ENCODE data around the gene PHLDB3. TPM values are rescaled to one million over a fixed set of nuclear protein-coding genes. Genes with fewer than 3 reads are reported as not detected.

PHLDB3 gene
- total RNA-seq, 1 experiment from 2014 or later = 33.1 TPM

- TF ChIP-seq, protein P1, sequence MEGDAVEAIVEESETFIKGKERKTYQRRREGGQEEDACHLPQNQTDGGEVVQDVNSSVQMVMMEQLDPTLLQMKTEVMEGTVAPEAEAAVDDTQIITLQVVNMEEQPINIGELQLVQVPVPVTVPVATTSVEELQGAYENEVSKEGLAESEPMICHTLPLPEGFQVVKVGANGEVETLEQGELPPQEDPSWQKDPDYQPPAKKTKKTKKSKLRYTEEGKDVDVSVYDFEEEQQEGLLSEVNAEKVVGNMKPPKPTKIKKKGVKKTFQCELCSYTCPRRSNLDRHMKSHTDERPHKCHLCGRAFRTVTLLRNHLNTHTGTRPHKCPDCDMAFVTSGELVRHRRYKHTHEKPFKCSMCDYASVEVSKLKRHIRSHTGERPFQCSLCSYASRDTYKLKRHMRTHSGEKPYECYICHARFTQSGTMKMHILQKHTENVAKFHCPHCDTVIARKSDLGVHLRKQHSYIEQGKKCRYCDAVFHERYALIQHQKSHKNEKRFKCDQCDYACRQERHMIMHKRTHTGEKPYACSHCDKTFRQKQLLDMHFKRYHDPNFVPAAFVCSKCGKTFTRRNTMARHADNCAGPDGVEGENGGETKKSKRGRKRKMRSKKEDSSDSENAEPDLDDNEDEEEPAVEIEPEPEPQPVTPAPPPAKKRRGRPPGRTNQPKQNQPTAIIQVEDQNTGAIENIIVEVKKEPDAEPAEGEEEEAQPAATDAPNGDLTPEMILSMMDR (IDR thresholded peaks at IDR 0.05; ENCODE audit: insufficient read depth in 1 of 2, low read depth in 1 of 2, low read length in 1 of 2, severe bottlenecking in 1 of 2, unreplicated experiment in 1 of 2) = no peak
- intact Hi-C loops (cut with micrococcal nuclease; ENCODE audit: unreplicated experiment) = no loop called here
- Mint-ChIP-seq H3K9me3 (ENCODE audit: unreplicated experiment) (no peaks in the 10 kb centered on the region), H3K4me1 (ENCODE audit: low read depth, unreplicated experiment) (no peaks in the 10 kb centered on the region), H3K27me3 (ENCODE audit: insufficient read depth, unreplicated experiment) (no peaks in the 10 kb centered on the region), H3K4me3 (ENCODE audit: unreplicated experiment) (no peak overlapping the region), H3K27ac (ENCODE audit: unreplicated experiment) (no peak overlapping the region), H3K36me3 (ENCODE audit: insufficient read depth, unreplicated experiment) (peaks cover 13% of the 10 kb centered on the region)
- Histone ChIP-seq H3K4me1 (no peaks in the 10 kb centered on the region), H3K9me3 (no peaks in the 10 kb centered on the region), H3K4me3 (ENCODE audit: low read depth, low read length) (no peak overlapping the region), H3K27me3 (replicated peaks; ENCODE audit: control insufficient read depth, insufficient read depth, low read length) (no peaks in the 10 kb centered on the region), H3K36me3 (ENCODE audit: control insufficient read depth, insufficient read depth, low read length) (peaks cover 6% of the 10 kb centered on the region)
- no TSS peak for BruUV-seq (replicated peaks)
- no peak for DNase-seq
- POLR2A ChIA-PET = no interaction called here
- CTCF ChIA-PET = no interaction called here
Observed at GRCh38 chr19:43489979-43490599, 14.5 kb downstream of the PHLDB3 start.

GRCh38 chr19:43489310-43489709, 15.2 kb downstream of the PHLDB3 start:
- TF ChIP-seq, protein P1 (IDR thresholded peaks at IDR 0.05; ENCODE audit: insufficient read depth in 1 of 2, low read depth in 1 of 2, low read length in 1 of 2, severe bottlenecking in 1 of 2, unreplicated experiment in 1 of 2) = no peak
- intact Hi-C loops (cut with micrococcal nuclease; ENCODE audit: unreplicated experiment) = no loop called here
- ChIA-PET POLR2A (no interaction called here), CTCF (no interaction called here)
- no peaks in the 10 kb centered on the region for H3K9me3 ChIP-seq
- H3K4me3 Mint-ChIP-seq (ENCODE audit: unreplicated experiment) = no peak overlapping the region
- peaks cover 4% of the 10 kb centered on the region for H3K36me3 ChIP-seq (ENCODE audit: control insufficient read depth, insufficient read depth, low read length)
- H3K27me3 Mint-ChIP-seq (ENCODE audit: insufficient read depth, unreplicated experiment) = no peaks in the 10 kb centered on the region
- H3K36me3 Mint-ChIP-seq (ENCODE audit: insufficient read depth, unreplicated experiment) = peaks cover 13% of the 10 kb centered on the region
- no peak overlapping the region for H3K4me3 ChIP-seq (ENCODE audit: low read depth, low read length)
- no TSS peak for BruUV-seq (replicated peaks)
- no peaks in the 10 kb centered on the region for H3K4me1 ChIP-seq
- H3K4me1 Mint-ChIP-seq (ENCODE audit: low read depth, unreplicated experiment) = no peaks in the 10 kb centered on the region
- H3K27me3 ChIP-seq (replicated peaks; ENCODE audit: control insufficient read depth, insufficient read depth, low read length) = no peaks in the 10 kb centered on the region
- DNase-seq = no peak
- H3K27ac Mint-ChIP-seq (ENCODE audit: unreplicated experiment) = no peak overlapping the region
- H3K9me3 Mint-ChIP-seq (ENCODE audit: unreplicated experiment) = no peaks in the 10 kb centered on the region

DNA sequence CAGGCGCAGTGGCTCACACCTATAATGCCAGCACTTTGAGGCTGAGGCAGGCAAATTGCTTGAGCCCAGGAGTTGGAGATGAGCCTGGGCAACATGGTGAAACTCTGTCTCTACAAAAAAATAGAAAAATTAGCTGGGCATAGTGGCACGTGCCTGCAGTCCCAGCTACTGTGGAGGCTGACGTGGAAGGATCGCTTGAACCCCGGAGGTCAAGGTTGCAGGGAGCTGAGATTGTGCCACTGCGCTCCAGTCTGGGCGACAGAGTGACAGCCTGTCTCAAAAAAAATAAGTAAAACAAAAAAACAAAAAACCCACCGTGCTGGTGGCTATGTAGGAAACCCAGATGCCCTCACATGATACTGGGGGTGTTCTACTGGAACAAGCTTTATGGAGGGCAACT, 16.4 kb downstream of the PHLDB3 start:
- Mint-ChIP-seq H3K27me3 (ENCODE audit: insufficient read depth, unreplicated experiment) (no peaks in the 10 kb centered on the region), H3K9me3 (ENCODE audit: unreplicated experiment) (no peaks in the 10 kb centered on the region), H3K4me3 (ENCODE audit: unreplicated experiment) (no peak overlapping the region), H3K36me3 (ENCODE audit: insufficient read depth, unreplicated experiment) (peaks cover 13% of the 10 kb centered on the region), H3K4me1 (ENCODE audit: low read depth, unreplicated experiment) (no peaks in the 10 kb centered on the region), H3K27ac (ENCODE audit: unreplicated experiment) (no peak overlapping the region)
- no TSS peak for BruUV-seq (replicated peaks)
- DNase-seq = no peak
- H3K27me3 ChIP-seq (replicated peaks; ENCODE audit: control insufficient read depth, insufficient read depth, low read length) = no peaks in the 10 kb centered on the region
- POLR2A ChIA-PET = no interaction called here
- no peaks in the 10 kb centered on the region for H3K9me3 ChIP-seq
- H3K36me3 ChIP-seq (ENCODE audit: control insufficient read depth, insufficient read depth, low read length) = peaks cover 4% of the 10 kb centered on the region
- H3K4me3 ChIP-seq (ENCODE audit: low read depth, low read length) = no peak overlapping the region
- no peaks in the 10 kb centered on the region for H3K4me1 ChIP-seq
- intact Hi-C loops (cut with micrococcal nuclease; ENCODE audit: unreplicated experiment) = no loop called here
- CTCF ChIA-PET = no interaction called here
- TF ChIP-seq, protein P1 (IDR thresholded peaks at IDR 0.05; ENCODE audit: insufficient read depth in 1 of 2, low read depth in 1 of 2, low read length in 1 of 2, severe bottlenecking in 1 of 2, unreplicated experiment in 1 of 2) = no peak

Data from Caco-2 (cell line).